ENCODE measurements around the gene ADAMTS2.

ADAMTS2 gene

DNA sequence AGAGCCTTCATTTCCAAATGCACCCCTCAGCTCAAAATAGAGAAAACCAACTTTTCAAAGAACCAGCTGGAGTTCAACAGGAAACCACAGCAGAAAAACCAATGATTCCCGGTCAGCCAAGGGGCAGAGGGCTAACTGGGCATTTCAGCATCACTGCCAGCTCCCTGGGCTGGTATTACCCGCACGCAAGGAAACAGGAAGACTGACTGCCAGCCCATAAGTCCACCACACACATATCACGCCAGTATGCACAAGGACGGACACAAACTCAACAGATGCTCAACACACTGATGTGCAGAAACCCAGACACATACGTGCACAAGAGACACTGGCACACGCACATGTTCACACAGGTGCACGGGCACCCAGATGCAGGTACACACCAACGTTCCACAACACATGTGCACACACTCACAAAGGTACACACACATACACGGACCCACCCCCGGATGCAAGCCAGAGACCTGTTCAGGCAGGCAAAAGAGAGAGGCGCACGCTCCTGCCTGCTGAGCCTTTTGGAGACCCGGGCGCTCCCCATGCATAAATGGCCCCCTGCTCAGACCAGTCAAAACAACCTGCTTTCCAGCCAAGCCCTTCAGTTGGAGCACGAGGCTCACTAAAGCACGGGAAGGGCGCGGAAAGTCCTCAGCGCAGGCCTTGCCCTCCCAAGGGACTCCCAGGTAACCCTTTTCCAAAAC is 2.1 kb downstream of the ADAMTS2 start:
- H3K4me3 ChIP-seq (ENCODE audit: low read depth, low read length) = no peak overlapping the region
- TF ChIP-seq CTCF (IDR thresholded peaks at IDR 0.05; ENCODE audit: borderline replicate concordance, insufficient read depth, low read depth, low read length) = no peak

DNA sequence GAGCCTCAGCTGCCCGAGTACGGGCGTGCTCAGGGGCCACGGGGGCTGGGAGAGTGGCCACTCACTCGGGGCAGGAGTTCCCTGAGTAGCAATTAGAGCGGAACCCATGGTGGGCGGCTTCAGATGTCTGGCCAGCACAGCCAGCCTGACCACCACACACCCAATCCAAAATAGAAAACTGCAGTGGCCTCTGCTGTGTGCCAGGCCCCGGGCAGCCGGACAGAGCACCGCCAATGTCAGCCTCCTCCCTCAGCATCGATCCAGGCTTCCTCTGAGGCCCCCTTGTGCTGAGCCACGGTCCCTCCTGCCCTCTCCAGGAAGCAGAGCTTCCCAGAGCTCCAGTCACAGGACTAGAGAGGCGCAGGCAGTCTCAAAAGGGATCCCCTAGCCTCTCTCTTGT is 2.7 kb downstream of the ADAMTS2 start:
- TF ChIP-seq CTCF (IDR thresholded peaks at IDR 0.05; ENCODE audit: borderline replicate concordance, insufficient read depth, low read depth, low read length) = no peak
- no peak overlapping the region for H3K4me3 ChIP-seq (ENCODE audit: low read depth, low read length)

GRCh38 chr5:179340465-179340864 is 4.8 kb downstream of the ADAMTS2 start:
- TF ChIP-seq CTCF (IDR thresholded peaks at IDR 0.05; ENCODE audit: borderline replicate concordance, insufficient read depth, low read depth, low read length) = no peak
- H3K4me3 ChIP-seq (ENCODE audit: low read depth, low read length) = no peak overlapping the region

GRCh38 chr5:179339996-179340395 is 5.3 kb downstream of the ADAMTS2 start:
- TF ChIP-seq CTCF (IDR thresholded peaks at IDR 0.05; ENCODE audit: borderline replicate concordance, insufficient read depth, low read depth, low read length) = no peak
- H3K4me3 ChIP-seq (ENCODE audit: low read depth, low read length) = no peak overlapping the region

- no peak overlapping the region for H3K4me3 ChIP-seq (ENCODE audit: low read depth, low read length)
- no peak for TF ChIP-seq CTCF (IDR thresholded peaks at IDR 0.05; ENCODE audit: borderline replicate concordance, insufficient read depth, low read depth, low read length)
These were observed 6.2 kb downstream of the ADAMTS2 start for GRCh38 chr5:179339081-179339480.

DNA sequence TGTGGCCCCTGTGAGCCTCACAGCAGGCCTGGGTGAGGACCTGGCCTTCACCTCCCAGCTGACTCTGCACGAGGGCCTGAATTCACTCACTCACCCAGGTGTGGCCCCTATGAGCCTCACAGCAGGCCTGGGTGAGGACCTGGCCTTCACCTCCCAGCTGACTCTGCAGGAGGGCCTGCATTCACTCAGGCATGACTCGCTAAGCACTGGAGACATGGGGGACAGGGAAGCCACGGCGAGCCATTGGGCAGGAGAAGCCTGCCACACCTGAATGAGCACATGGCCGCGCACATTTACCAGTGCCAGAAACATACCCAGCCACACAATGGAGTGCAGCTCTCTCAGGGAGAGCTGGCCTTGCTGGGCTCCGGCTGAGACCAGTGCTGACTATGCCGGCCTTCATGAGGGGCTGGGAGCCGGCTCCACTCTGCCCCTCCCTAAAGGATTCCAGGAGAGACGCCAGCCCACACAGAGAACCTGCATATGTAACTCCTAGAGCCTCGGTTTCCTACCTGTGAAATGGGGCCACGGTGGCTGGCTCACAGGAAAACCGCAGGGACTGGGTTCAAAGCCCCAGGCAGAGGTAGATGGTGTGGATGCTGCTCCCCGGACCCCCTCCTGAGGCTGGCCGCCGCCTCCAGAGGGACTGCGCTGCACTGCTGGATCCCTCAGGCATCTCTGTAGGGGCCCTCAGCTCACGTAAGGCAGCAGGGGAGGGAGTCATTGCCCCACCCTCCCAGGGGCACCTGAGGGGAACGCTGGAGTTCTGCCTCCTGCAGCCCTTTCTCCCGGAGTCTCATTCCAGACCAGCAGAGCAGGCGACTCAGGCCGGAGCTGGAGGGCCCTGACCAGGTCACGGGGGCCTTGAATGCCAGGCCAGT is 7.2 kb downstream of the ADAMTS2 start:
- TF ChIP-seq CTCF (IDR thresholded peaks at IDR 0.05; ENCODE audit: borderline replicate concordance, insufficient read depth, low read depth, low read length) = no peak
- no peak overlapping the region for H3K4me3 ChIP-seq (ENCODE audit: low read depth, low read length)
